PFSK-1 (cell line): ENCODE results near the gene MS4A18.

Experiments used
- POLR2AphosphoS5 ChIP-seq: IDR thresholded peaks from 2 replicates; pipeline ENCODE4 v1.6.1; 2012; ENCODE audit warnings: low read depth, mild to moderate bottlenecking, control low read depth, low read length, moderate library complexity
- TAF1 ChIP-seq: IDR thresholded peaks from 2 replicates; pipeline ENCODE4 v1.6.1; 2012; ENCODE audit warnings: low read length, control low read depth, borderline replicate concordance; ENCODE audit not compliant: insufficient read depth

GRCh38 chr11:60785806-60786361 lies 61.4 kb downstream of the MS4A18 start:
- no peak for TF ChIP-seq TAF1
- TF ChIP-seq POLR2AphosphoS5, result no peak
